SW 1271 (cell line): ENCODE measurements around the gene CNTN5.

ENCODE experiments used
- DNase-seq, 2 experiments: peaks; one replicate each; lab custom pipeline; 2025; lab: John Stamatoyannopoulos, UW

Gene CNTN5

DNA sequence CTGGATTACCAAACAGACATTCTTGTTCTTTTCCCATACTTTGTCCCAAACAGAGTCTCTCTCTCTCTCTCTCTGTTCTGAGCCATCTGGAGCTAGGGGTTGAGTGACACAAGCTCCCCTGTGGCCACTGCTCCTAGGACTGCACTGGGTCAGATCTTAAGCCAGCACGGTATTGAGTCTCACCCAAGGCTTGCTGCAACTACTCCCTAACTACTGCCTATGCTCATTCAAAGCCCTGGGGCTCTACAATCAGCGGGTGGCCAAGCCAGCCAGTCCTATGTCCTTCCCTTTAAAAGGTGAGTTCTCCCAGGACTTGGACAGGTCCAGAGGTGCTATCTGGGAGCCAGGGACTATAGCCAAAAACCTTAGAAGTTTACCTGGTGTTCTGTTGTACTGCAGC is 385.6 kb downstream of the CNTN5 start:
- no peak for DNase-seq

DNA sequence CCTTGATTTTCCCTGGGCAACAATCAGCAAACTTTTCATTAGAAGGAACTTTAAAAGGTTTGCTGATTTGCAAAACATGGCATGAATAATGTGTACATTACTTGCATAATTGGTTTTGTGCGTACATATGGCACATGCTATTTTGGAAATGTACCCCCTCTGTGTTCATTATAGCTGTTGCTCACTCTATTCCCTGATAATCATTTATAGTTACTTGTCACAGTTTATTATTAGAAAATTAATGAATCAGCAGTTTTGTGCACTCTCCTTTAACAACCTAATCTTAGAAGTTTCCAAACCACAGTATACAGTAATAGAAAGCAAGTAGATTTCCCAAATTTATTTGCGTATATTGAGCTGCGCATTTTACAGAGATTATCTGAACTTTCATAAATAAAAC is 389.9 kb downstream of the CNTN5 start:
- no peak for DNase-seq

DNA sequence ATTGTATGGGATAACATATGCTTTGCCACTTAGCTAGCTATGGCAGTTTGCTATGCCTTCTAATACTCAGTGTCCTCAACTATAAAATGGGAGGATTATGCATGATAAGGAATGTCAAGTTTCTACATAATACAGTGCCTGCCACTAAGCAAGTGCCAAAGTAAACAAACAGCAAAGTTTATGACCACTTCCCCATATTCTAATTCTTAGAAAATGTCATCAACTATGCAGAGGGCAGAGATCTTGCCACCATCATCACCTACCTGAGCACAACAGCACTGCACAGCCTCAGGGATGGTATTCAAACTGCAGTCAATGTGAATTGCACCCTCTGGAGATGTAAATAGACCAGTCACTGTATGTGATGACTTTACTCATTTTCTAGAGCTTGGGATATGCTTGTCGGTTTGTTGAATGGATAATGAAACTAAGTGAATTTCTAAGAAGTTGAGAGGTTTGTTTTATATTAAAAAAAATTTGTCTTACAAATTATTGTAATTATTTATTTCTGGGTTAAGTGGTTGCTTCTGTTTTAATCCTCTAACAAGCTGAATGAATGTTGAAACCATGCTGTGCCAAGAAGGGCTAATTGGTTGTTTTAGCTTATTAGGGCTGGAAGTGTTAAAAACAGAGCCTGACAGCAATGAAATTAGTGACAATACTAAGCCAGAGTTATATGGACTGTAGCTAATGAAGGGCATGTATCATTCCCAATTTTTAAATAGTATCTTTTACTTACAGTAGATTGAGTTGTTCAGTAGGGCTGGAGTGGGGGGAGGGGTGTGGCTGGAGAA is 398.4 kb downstream of the CNTN5 start:
- DNase-seq, result no peak

DNA sequence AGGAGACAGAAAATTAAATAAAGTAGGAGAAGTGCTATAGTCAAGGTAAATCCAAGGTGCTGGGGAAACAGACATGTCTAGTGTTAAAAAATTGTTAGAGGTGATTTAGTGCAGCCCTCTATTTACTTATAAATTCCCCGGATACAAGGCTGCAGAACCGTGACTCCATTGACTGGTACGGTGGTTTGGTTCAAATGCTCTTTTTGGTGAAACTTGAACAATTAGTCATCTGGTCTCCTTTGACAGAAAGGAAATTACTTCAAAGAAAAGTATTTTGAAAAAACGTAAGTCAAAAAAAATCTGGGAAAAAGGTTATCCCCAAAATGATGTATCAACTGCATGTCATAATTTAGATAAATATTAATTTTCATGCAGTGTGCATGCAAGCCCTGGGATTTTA is 399.2 kb downstream of the CNTN5 start:
- DNase-seq, result no peak

DNA sequence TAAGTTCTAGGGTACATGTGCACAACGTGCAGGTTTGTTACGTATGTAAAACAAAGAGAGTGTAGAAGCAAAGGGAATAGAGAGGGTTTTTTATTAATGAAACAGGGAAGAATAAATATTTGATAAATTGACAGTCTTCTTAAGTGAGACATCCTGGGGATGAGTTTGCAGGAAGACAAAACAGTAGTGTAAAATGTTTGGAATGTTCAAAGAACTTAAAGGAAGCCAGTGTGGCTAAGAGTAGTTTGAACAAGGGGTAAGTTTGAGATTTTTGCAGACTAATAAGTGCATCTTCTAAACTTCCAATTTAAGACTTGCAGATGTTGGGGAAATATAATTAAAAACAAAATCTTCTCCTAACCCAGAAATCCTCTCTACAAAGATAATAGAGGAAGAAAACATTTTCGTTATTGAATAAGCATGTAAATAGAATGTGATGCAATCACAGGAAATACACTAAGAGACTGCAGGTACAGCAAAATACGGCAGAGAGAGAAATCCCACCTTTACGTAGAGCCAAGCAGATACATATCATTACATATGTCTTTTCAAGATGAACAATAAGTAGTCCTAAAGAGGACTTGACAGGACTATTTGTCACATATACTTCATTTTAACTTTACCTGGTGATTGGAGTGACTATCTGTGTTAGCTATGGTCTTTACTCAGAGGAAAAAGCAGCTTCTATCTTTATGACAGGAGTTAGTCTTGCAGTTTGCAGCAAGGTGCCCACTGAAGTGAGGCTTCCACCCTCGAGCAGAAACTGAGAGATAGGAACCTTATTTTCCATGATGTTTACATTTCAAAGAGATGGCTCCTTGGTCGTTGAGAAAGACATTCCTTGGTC is 402.1 kb downstream of the CNTN5 start:
- no peak for DNase-seq

DNA sequence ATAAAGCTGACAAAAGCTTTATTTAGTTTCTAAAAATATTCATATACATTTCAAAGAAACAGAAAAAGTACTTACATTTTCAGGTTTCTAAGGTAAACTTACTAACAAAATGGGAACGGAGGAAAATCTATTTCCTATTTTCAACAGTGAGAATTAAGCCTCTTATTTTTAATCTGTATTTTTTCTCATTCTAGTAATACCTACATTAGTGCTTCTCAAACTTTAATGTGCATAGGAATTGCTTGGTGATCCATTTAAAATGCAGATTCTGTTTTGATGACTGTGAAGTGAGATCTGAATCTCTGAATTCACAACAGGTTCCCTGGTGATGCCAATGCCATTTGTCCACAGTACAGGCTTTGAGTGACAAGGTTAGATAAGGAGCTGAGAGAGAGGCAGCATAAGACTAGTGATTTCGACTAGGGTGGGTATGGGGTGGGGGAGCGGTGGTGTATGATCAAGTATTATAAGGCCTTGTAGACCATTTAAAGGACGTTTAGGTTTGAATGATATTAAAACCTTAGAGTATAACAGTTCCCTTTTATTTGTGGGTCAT is 402.8 kb downstream of the CNTN5 start:
- no peak for DNase-seq

DNA sequence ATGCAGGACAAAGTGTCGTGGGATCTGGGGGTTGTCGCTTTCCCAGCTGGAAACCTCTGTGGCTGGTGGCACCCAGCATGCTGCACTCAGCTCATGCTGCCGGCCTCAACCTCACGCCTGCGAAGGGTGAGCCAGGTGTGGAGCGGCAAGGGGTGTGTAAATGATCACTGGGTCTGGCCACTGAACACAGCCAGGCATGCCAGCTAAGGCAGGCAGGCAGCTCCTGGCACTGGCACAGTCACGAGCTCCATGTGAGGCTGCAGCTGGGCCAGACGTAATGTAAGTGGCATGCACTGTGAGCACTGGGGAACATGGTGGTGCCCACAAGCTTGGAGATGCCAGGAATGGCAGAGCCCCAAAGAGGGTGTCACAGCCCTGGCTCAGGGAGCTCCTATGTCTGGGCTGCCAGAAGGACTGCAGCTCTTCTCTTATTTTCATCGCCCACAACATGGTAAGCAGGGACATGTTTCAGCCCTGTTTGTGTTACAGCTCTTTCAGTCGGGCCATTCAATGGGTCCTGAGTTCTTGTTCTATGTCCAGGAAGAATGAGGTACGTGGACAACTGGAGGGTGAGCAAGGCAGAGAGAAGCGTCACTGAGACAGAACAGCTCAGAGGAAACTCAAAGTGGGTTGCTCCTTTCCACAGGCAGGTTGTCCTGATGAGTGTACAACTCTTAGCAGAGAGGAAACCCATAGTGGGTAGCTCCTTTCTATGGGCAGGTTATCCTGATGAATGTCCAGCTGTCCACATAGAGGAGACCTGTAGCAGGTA is 403.8 kb downstream of the CNTN5 start:
- no peak for DNase-seq

DNA sequence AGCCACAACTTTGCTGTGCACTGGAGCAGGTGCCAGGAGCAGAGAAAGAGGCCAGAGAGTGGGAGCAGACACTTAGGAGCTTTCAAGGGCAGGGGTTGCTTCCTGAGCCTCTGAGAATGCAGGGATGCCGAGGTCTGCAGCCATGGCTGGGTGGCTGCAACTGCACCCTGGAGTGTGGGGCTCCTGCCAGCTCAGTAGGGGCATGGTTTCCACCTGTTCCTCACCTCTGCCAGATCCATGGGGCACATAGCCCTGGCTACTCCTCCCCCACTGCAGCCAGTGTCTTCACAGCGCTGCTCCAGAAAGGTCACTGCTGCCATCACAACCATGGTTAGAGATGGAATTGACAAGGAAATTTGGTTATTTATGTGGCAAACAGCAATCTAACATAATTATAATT is 404.8 kb downstream of the CNTN5 start:
- no peak for DNase-seq

DNA sequence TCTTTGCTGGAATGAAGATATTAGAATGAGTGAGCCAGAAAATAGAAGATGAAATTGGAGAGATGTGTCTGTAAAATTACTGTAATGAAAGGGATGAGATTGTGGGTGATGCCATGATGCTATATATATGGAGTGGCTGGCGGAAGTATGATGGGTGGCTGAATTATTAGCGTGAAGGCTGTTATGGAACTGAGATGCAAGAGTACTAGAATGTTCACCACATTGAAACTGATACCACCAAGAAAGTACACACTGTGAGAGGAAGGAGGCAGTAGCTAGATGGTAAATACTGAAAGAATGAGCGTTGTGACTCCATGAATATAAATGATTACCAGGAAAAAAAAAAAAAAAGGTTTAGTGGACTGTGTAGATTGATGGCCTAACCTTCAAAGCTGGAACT is 411.9 kb downstream of the CNTN5 start:
- no peak for DNase-seq

DNA sequence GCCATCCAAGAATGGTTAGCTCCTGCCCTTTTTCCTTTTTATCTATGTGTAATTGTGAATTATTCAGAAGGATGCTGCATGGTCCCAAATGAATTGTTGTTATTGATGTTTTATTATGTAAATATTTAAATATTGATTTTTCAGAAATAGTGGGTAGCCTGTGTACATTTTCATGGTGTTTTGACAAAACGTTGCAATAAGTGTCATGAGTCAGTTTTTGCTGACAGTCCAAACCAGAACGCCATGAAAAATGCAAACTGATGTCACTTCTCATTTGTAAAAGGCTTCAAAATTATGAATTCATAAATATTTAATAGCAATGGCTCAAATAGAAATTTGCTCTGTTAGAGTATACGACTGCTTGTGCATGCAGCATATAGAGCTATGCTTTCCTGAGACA is 422.5 kb downstream of the CNTN5 start:
- DNase-seq, result no peak

DNA sequence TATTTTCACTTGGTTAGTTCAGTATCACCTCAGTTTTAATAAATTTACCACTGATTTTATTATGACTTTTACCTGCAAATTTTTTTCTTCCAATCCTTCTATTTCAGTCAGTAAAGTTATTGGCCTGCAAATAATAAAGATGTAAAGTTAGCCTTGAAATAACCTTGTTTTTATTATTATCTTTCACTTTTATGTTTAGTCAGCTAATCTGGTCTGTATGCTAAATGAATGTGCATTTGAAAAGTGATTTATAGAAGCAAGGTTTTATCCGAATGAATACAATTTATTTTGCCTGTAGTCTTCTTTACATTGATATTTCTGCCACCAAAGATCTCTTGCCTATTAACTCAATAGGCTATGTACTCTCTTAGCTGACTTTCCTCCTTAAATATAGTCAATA is 425.7 kb downstream of the CNTN5 start:
- no peak for DNase-seq

DNA sequence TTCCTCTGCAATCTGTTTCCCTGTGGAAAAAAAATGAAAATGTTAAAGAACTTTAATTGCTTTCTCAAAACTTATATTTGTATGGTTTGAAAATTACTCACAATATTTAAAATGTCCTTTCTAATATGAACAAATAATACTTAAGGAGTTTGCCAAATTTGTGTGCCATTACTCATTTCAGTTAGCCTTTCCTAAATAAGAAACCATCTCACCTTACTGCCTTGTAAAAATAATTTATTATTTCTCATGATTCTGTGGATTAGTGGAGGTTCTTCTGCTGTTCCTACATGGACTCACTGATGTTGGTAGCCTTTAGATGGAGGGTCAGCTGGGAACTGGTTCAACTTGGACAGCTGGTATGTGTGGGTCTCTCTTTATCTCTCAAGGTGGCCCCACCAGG is 428.6 kb downstream of the CNTN5 start:
- DNase-seq, result no peak

DNA sequence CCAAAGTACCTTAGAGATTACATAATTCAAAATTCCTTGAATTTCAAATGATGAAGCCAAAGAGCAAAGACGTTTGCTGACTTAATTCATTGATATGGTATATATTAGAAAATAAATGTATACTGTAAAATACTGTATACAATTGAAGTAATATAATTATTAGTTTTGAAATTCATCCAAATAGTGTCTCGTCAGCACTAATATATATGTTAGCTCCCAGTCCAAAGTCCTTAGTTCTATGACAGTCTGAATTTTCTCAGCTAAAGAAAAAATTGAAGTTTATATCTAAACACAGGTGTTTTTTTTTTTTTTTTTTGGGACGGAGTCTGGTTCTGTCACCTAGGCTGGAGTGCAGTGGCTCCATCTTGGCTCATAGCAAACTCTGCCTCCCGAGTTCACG is 431.3 kb downstream of the CNTN5 start:
- no peak for DNase-seq

DNA sequence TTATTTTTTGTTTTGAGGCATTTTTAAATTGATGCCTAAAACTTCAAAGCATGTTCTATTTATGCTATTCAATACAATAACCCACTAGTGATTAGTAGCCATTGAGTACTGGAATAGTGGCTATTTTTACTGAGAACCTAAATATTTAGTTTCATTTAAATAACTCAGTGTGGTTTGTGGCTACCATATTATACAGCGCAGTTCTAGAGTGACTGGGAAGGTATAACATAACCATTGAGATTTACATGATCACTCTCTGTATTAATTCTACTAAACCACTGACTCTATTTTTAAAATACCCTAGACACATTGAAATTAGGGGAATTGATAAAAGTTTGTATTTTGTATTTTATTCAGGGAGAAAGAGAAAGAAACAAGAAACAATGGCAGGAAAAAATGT is 441.2 kb downstream of the CNTN5 start:
- no peak for DNase-seq

DNA sequence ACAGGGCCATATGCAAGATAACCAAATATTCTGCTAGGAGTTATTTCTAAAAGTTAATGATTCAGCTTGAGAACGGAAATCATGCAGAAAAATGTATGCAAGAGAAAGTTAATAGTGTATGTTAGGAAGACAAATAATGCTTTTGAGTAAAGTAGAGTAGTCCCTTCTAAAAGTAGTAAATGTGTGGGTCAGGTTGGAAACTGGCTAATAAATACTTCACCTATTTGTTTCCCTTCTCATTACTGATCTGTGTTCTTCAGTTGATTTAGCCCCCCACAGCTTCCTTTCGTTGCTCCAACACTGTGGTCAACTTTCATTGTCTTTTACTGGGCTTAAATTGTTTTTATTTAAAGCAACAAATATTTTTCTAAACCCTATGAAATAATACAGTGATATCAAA is 444.2 kb downstream of the CNTN5 start:
- DNase-seq, result no peak

DNA sequence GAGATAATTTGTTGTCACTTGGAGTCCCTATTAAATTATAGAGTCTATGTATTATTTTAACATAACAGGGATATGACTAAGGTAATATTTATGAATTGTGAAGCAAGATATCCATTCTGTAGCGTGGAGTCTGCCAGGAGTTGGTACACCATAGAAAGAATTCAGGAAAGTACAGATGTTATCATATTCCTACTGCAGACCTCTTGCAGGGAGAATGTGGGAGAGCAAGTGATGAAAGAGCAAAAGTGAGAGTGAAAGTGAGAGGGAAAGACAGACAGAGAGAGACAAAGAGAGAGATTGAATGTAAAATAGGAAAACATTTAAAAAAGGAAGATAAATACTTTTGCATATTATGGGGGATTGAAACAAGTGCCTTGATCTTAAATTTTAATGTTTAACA is 468.8 kb downstream of the CNTN5 start:
- DNase-seq, result no peak

DNA sequence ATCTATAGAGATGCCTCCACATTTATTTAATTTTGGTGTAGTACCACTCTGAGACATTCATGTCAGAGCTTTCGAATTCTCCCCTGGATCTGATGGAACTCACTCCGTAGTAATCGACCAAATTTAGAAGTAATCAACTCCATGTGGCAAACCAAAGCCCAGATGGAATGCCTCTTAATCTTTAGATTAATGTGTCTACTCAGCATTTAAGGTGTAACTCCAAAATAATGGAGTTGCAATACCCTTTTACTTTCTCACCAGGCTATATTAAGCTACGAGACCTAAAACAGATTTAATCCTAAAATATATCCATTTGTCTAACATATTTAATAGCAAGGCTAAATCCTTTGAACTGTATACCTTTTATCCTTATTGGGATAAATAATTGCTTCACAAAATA is 473.3 kb downstream of the CNTN5 start:
- DNase-seq, result no peak

DNA sequence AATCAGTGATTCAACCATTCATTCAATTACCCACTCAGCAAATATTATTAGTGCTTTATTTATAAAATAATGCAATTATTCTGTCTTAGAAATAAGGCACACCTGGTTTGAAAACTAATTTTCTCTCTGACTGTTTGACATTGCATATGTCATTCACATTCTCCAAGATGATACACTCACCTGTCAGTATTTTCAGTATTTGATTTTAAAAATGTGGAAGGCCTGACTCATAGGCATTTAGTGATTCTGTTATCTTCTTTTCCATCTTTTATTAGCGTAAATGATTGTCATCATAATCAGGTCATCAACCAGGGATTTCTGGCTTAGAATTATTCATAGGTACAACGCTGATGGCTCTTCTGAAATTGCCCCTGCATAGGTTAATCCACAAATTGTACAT is 480.9 kb downstream of the CNTN5 start:
- DNase-seq, result no peak

DNA sequence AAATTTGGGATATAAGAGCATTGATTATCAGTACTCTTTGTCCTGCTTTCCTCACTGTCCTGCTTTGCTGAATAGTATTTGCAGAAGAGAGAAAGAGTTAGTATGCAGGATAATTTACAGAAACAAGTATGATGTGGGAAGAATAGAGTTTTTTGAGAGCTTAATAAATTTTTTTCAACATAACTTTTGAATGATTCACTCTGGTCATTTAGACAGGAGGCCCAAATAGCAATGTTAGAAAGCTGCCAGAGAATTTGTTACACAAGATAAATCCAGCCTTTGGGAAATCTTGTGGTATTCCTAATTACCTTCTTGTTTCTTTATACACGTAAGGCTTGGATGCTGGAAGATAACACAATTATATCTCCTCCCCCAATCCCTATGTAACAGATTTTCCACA is 484.6 kb downstream of the CNTN5 start:
- no peak for DNase-seq

DNA sequence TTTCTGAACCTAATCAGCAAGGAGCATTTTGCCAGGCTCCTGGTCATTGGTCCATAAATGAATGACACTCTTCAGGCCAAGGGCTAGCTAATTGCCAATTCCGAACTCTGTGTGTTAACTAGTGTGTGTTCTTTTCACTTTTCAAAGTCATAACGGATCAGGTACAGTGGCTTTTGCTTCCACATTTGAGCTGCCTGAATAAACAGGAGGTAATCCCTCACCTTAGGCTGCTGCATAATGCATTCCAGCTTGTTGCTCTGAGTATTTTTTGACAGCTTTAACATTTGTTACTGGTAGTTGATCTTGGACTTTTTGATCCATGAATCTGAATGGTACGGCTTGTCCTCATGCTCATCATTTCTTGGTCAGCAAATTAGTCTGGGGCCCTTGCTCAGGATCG is 485.1 kb downstream of the CNTN5 start:
- DNase-seq, result no peak

DNA sequence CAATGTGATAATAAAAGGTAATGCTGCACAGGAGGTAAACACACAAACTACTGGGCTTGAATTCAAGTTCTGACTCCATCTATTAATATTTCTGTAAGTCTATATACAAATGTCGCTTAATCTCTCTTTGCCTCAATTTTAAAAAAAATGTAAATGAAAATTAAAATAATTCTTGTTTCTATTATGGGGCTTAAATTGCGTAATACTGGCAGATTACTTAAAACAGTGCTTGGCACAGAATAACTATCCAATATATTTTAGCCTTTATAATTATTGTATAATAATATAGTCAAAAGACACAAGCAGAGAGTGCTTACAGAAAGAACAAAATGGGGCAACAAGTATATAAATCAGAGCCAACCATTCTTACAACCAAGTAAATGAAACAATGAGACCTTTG is 489.1 kb downstream of the CNTN5 start:
- DNase-seq, result no peak

DNA sequence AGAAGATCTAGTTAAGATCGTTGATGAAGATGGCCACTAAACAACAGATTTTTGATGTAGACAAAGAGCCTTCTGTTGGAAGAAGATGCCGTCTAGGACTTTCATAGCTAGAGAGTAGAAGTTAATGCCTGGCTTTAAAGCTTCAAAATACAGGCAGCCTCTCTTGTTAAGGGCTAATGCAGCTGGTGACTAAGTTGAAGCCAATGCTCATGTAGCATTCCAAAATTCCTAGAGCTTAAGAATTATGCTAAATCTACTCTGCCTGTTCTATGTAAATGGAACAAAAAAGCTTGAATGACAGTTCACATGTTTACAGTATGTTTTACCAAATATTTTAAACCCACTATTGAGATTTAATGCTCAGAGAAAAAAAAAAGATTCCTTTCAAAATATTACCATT is 492.6 kb downstream of the CNTN5 start:
- no peak for DNase-seq

DNA sequence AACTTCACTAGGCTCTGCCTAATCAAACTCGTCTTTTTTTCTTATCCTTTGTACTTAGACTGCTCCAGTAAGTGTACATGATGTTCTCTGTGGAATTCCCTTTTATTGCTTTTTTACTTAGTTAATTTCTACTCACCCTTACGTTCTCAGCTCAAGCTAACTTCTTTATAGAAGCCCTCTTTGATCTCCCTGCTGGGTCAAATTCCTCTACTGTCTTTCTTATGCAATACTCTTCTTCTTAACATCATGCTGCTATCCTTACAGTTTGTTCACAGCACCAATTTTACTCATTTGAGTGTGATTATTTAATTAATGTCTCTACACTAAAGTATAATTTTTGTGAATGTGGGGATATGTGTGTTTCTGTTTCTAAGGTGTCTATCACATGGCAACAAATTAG is 498.3 kb downstream of the CNTN5 start:
- DNase-seq, result no peak
